NCI-H2029 (cell line): ENCODE measurements around the gene DYNLRB2.

ENCODE experiments used
- DNase-seq: peaks from one replicate; lab custom pipeline; 2025; lab: John Stamatoyannopoulos, UW

DYNLRB2 gene

GRCh38 chr16:80552277-80552676, 11.5 kb downstream of the DYNLRB2 start:
- DNase-seq: no peak

GRCh38 chr16:80554033-80554432, 13.2 kb downstream of the DYNLRB2 start:
- DNase-seq: no peak

GRCh38 chr16:80556481-80556880, 15.7 kb downstream of the DYNLRB2 start:
- DNase-seq: no peak

GRCh38 chr16:80557037-80557436, 16.2 kb downstream of the DYNLRB2 start:
- DNase-seq: no peak

GRCh38 chr16:80559369-80559768, 18.6 kb downstream of the DYNLRB2 start:
- no peak for DNase-seq

- no peak for DNase-seq
Observed at GRCh38 chr16:80563066-80563465, 22.3 kb downstream of the DYNLRB2 start.

- no peak for DNase-seq
Observed at GRCh38 chr16:80564394-80564793, 23.6 kb downstream of the DYNLRB2 start.

GRCh38 chr16:80569440-80570105, 28.8 kb downstream of the DYNLRB2 start:
- no peak for DNase-seq

- DNase-seq: no peak
Observed at GRCh38 chr16:80570106-80570478, 29.3 kb downstream of the DYNLRB2 start.

- no peak for DNase-seq
Observed at GRCh38 chr16:80573700-80574120, 32.9 kb downstream of the DYNLRB2 start.

GRCh38 chr16:80576343-80576912, 35.6 kb downstream of the DYNLRB2 start:
- no peak for DNase-seq

GRCh38 chr16:80577485-80578280, 36.9 kb downstream of the DYNLRB2 start:
- DNase-seq: no peak

- DNase-seq: no peak
Observed at GRCh38 chr16:80580109-80580832, 39.5 kb downstream of the DYNLRB2 start.

- DNase-seq: no peak
Observed at GRCh38 chr16:80583466-80583865, 42.7 kb downstream of the DYNLRB2 start.

- no peak for DNase-seq
Observed at GRCh38 chr16:80585764-80586163, 45.0 kb downstream of the DYNLRB2 start.

- no peak for DNase-seq
Observed at GRCh38 chr16:80586476-80586875, 45.7 kb downstream of the DYNLRB2 start.

- no peak for DNase-seq
Observed at GRCh38 chr16:80587071-80587470, 46.3 kb downstream of the DYNLRB2 start.

GRCh38 chr16:80591071-80591915, 50.5 kb downstream of the DYNLRB2 start:
- DNase-seq: no peak

GRCh38 chr16:80592273-80592672, 51.5 kb downstream of the DYNLRB2 start:
- no peak for DNase-seq

GRCh38 chr16:80594756-80595155, 54.0 kb downstream of the DYNLRB2 start:
- DNase-seq: no peak

GRCh38 chr16:80596507-80597207, 55.9 kb downstream of the DYNLRB2 start:
- DNase-seq: no peak
